K562 (cell line): ENCODE results near the gene RUVBL2. TPM values are rescaled to one million over a fixed set of nuclear protein-coding genes. Genes with fewer than 3 reads are reported as not detected.

Experiments
- ASH1L ChIP-seq: fragments of 450-650 bp; IDR thresholded peaks from 2 replicates; pipeline ENCODE4 v1.6.1; 2018; ENCODE audit warnings: borderline replicate concordance, mild to moderate bottlenecking, low read depth; ENCODE audit not compliant: partially characterized antibody
- JUND ChIP-seq, 2 experiments: IDR thresholded peaks; 2 replicates in 1 of 2; 3 replicates in 1 of 2; pipeline ENCODE4 v1.6.1; 2011; ENCODE audit warnings: borderline replicate concordance in 2 of 2, low read depth in 2 of 2, low read length in 2 of 2, improper control_type of control experiment in 1 of 2, missing biosample characterization in 1 of 2, missing genetic modification characterization in 1 of 2, missing genetic modification reagents in 1 of 2
- KLF16 ChIP-seq: IDR thresholded peaks from 2 replicates; pipeline ENCODE4 v1.6.1; 2016; ENCODE audit warnings: antibody characterized with exemption
- LCOR ChIP-seq: sonication (generic); formaldehyde crosslinking; IDR thresholded peaks from 2 replicates; pipeline ENCODE4 v1.8.0; 2022; ENCODE audit warnings: mild to moderate bottlenecking, missing genetic modification reagents
- MGA ChIP-seq: fragments of 450-650 bp; IDR thresholded peaks from 2 replicates; pipeline ENCODE4 v1.6.1; 2016; ENCODE audit warnings: mild to moderate bottlenecking, moderate library complexity
- NBN ChIP-seq: fragments of 450-650 bp; IDR thresholded peaks from 2 replicates; pipeline ENCODE4 v1.6.1; 2016; ENCODE audit warnings: low read depth, mild to moderate bottlenecking
- PHF21A ChIP-seq: fragments of 450-650 bp; IDR thresholded peaks from 2 replicates; pipeline ENCODE4 v1.6.1; 2017; ENCODE audit warnings: low read depth, borderline replicate concordance
- PRMT5 ChIP-seq: sonication (generic); formaldehyde crosslinking; IDR thresholded peaks from 2 replicates; pipeline ENCODE4 v1.5.0; 2020; ENCODE audit warnings: missing genetic modification reagents
- SIN3B ChIP-seq: fragments of 450-650 bp; IDR thresholded peaks from 2 replicates; pipeline ENCODE4 v1.6.1; 2017; ENCODE audit warnings: low read depth, mild to moderate bottlenecking, moderate library complexity
- SMARCE1 ChIP-seq: fragments of 450-650 bp; IDR thresholded peaks from 2 replicates; pipeline ENCODE4 v1.7.1; 2016; ENCODE audit warnings: mild to moderate bottlenecking
- XRCC4 ChIP-seq: IDR thresholded peaks from one replicate; pipeline ENCODE4 v1.6.1; 2011; ENCODE audit not compliant: insufficient read depth, insufficient read length; ENCODE audit errors: extremely low read depth
- ZNF121 ChIP-seq: sonication (generic); formaldehyde crosslinking; conservative IDR thresholded peaks from 2 replicates; pipeline ENCODE4 v1.8.0; 2022; ENCODE audit warnings: missing genetic modification reagents
- ZNF644 ChIP-seq: fragments of 200-800 bp; sonication (Bioruptor generic); IDR thresholded peaks from 2 replicates; pipeline ENCODE4 v1.6.1; 2016; ENCODE audit warnings: low read depth, missing genetic modification characterization, missing compliant biosample characterization
- polyA plus RNA-seq, 8 experiments: library from polyadenylated mRNA; depleted of rRNA in 4 of 8; stranded (reverse) in 5 of 8; unstranded in 3 of 8; fragments of >200 nt; fragmentation: Nextera tagmentation in 2 of 8; fragmentation: Illumina TruSeq in 1 of 8; extraction: Ambion mirVana in 2 of 8; extraction: Trizol in 1 of 8; gene quantifications; 2 replicates each; pipeline versions ENCODE4 v1.2.1 to v1.2.3, GENCODE V29; 2011 to 2014; ENCODE audit warnings: inconsistent platforms in 1 of 8, missing spikeins in 1 of 8
- total RNA-seq, 7 experiments: library from RNA; depleted of rRNA in 6 of 7; stranded (reverse); fragments of >200 nt in 6 of 7; fragmentation: Illumina TruSeq in 2 of 7; extraction: Trizol in 2 of 7; gene quantifications; 2 replicates each; pipeline versions ENCODE4 v1.2.1 to v1.2.3, GENCODE V29; 2011 to 2021; ENCODE audit warnings: low replicate concordance in 1 of 7
- TF ChIP-seq, protein P1 (sequence below): fragments of 450-650 bp; IDR thresholded peaks from 2 replicates; pipeline ENCODE4 v1.6.1; 2014; ENCODE audit warnings: low read depth, mild to moderate bottlenecking, moderate library complexity, borderline replicate concordance

Gene RUVBL2
- total and polyA plus RNA-seq, 9 of the 15 experiments (the other 6 are each of a cell fraction or from before 2014, with no cell fraction given) = 71.4 to 453 (median 237) TPM

- peak; percentile 28 for TF ChIP-seq ASH1L
- TF ChIP-seq PRMT5 (CRISPR knock-in tag) = no peak
- 0 out of 2 replicates have a peak, but pooled peaks have one; percentile 2 for TF ChIP-seq JUND (IDR thresholded peaks at IDR 0.05; ENCODE audit: borderline replicate concordance, low read depth, low read length)
- no peak for TF ChIP-seq JUND (tag; IDR thresholded peaks at IDR 0.05; ENCODE audit: borderline replicate concordance, low read depth, low read length)
- TF ChIP-seq XRCC4 = no peak
- TF ChIP-seq, protein P1, sequence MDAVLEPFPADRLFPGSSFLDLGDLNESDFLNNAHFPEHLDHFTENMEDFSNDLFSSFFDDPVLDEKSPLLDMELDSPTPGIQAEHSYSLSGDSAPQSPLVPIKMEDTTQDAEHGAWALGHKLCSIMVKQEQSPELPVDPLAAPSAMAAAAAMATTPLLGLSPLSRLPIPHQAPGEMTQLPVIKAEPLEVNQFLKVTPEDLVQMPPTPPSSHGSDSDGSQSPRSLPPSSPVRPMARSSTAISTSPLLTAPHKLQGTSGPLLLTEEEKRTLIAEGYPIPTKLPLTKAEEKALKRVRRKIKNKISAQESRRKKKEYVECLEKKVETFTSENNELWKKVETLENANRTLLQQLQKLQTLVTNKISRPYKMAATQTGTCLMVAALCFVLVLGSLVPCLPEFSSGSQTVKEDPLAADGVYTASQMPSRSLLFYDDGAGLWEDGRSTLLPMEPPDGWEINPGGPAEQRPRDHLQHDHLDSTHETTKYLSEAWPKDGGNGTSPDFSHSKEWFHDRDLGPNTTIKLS = peak; percentile 18; the same call in 1 of the 2 replicates
- 0 out of 2 replicates have a peak, but pooled peaks have one; percentile 8 for TF ChIP-seq SIN3B
- TF ChIP-seq LCOR = 0 out of 2 replicates have a peak, but pooled peaks have one; percentile 26
- TF ChIP-seq NBN = 0 out of 2 replicates have a peak, but pooled peaks have one; percentile 21
- TF ChIP-seq ZNF644 (tag) = peak; percentile 25; the same call in 1 of the 2 replicates
- TF ChIP-seq ZNF121 (CRISPR knock-in tag) = no peak
- peak; percentile 12; the same call in 1 of the 2 replicates for TF ChIP-seq SMARCE1
- 0 out of 2 replicates have a peak, but pooled peaks have one; percentile 16 for TF ChIP-seq KLF16
- peak; percentile 39 for TF ChIP-seq MGA
- TF ChIP-seq PHF21A = no peak
These were observed 29.3 kb upstream of the RUVBL2 start (continued) for GRCh38 chr19:48964205-48965039.
